Hepatocyte (in vitro differentiated cells): ENCODE measurements around the gene PLSCR3.

Source experiments
- CTCF ChIP-seq: fragments of 200-600 bp; sonication (generic); IDR thresholded peaks from 2 replicates; pipeline ENCODE4 v1.5.1; 2016; ENCODE audit warnings: antibody characterized with exemption, mild to moderate bottlenecking; ENCODE audit not compliant: poor library complexity
- EZH2 ChIP-seq: fragments of 200-600 bp; sonication (generic); IDR thresholded peaks from 2 replicates; pipeline ENCODE4 v1.6.1; 2016; ENCODE audit warnings: antibody characterized with exemption, mild to moderate bottlenecking, borderline replicate concordance
- EZH2phosphoT487 ChIP-seq: fragments of 200-600 bp; sonication (generic); IDR thresholded peaks from one replicate; pipeline ENCODE4 v1.6.1; 2018; ENCODE audit warnings: antibody characterized with exemption, mild to moderate bottlenecking, low read depth, moderate library complexity; ENCODE audit not compliant: unreplicated experiment, severe bottlenecking

- TF ChIP-seq CTCF (no peak), EZH2phosphoT487 (no peak), EZH2 (no peak)
These were observed 14.0 kb upstream of the PLSCR3 start for GRCh38 chr17:7408252-7408727.
